HG02981 (cell line): ENCODE measurements around the gene MBLAC1.

Experiments used
- ATAC-seq: cut with Tn5 transposase; IDR thresholded peaks from one replicate; pipeline ENCODE4 v1.9.1; 2021; ENCODE audit warnings: mild to moderate bottlenecking, moderate library complexity; ENCODE audit not compliant: unreplicated experiment

Gene MBLAC1

DNA sequence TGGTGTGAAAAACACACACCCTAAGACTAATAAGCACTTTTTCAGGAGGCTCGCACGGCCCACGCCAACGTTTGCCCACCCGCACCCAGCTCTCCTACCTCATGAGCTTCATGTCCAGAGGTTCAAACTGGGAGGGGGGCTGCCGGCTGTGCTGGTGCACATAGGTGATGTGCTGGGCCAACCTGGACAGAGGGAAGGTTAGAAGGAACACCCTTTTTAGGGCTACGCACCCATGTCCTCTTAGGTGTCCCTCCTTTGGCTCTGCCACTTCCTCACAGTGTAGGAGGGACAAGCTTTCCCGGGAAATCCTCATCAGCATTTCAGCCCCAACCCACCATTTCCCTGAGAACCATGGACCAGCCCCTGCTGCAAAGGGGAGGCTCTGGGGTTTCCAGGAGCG, 31.5 kb upstream of the MBLAC1 start:
- no peak for ATAC-seq

- ATAC-seq, result no peak
Measured at GRCh38 chr7:100095704-100096103, 31.1 kb upstream of the MBLAC1 start.

DNA sequence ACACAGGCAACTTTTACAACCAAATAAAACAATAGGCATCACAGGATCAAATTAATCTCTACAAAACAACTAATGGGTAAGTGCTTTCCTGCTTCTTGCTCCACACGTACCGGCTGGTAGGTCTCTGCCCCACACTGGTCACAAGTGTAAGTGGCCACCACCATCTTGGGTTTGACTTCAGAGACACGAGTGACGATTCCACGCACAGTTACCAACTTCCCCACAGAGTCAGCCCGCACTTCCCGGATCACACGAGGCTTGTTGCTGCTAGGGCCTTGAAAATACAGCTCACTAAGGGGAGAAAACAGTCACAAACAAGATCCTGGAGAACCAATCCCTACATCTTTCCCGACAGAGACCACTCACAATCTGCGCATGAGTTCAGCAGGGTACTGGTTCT, 27.9 kb upstream of the MBLAC1 start:
- ATAC-seq, result no peak

- no peak for ATAC-seq
Measured at GRCh38 chr7:100099452-100099851, 27.3 kb upstream of the MBLAC1 start.

DNA sequence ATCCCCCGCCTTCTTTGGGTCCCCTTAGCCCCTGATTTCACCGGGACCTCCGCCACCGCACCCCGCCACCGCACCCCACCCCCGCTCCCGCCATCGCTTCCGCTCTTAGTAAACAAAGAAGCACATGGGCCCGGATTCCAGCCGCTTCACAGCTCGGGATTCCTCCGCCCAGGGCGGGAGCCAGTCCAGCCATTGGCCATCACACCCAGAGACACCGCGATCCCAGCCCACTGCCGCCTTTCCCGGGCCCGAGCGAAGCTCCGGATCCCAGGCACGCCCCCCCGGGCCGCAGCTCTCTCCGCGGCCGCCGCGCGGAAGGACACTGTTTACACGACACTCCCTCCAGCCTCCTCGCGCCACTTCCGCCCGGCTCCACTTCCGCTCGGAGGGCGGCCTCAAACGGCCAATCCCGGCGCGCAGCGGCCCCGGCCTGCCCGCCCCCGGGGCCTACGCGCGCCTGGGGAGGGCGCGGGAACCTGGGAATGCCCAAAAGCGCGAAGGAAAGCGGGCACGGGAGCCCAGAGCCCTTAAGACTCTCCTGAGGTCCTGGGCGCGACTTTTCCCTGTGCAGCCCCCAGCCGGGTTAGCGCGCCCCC, 26.2 kb upstream of the MBLAC1 start:
- ATAC-seq, result peak; percentile 57

- ATAC-seq, result peak; percentile 75
Measured at GRCh38 chr7:100101016-100101862, 25.5 kb upstream of the MBLAC1 start, which contains the start of the genes AP4M1 and MCM7. TSS of gene AP4M1 (plus strand) at chr7:100101643. CDS start at chr7:100101715, 72 bp downstream. TSS of gene MCM7 (minus strand) at chr7:100101397. CDS start at chr7:100101294, 103 bp downstream.

- ATAC-seq, result no peak
Measured at GRCh38 chr7:100102950-100103840, 23.6 kb upstream of the MBLAC1 start.

- no peak for ATAC-seq
Measured at GRCh38 chr7:100105534-100105933, 21.2 kb upstream of the MBLAC1 start.

DNA sequence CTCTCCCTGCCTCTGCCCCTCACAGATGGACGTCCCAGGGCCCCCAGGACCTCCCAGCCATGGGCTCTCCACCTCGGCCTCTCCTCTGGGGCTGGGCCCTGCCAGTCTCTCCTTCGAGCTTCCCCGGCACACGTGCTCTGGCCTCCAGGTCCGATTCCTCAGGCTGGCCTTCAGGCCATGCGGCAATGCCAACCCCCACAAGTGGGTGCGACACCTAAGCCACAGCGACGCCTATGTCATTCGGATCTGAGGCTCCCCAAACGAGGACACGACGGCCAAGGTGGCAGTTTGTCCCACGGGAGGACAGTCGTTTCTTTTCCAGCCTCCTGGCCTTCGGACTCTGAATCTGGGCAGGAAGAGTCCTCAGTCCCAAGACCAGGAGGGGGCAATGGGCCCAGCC, 20.1 kb upstream of the MBLAC1 start:
- ATAC-seq, result no peak

DNA sequence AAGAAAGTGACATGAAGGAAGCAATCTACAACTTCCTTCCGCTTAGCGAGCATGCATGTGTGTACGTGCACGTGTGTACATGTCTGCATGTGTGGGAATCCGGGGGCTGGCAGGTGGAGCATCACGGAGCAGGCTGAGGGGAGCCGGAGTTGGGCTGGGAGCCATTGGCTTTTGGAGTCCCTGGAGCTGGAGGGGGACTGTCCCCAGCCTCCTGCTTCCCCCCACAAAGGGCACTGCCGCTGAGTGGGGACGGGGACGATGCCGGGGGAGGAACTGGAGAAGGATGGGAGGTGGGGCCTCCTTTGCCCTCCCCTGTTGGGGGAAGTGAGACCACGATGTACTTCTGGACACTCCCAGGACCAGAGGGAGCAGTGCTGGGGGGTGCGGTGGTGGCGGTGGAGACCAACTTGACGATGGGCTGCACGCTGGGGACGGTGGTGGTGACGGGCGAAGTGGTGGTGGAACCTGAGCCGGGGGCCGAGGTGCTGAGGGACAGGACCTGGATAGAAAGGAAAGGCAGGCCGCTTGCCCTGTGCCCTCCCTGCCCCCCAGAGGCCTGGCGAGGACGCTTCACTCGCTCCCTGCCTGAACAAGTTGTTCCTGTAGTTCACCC, 19.5 kb upstream of the MBLAC1 start:
- no peak for ATAC-seq

GRCh38 chr7:100107890-100108289, 18.9 kb upstream of the MBLAC1 start:
- no peak for ATAC-seq

GRCh38 chr7:100109521-100110163, 17.1 kb upstream of the MBLAC1 start:
- ATAC-seq, result no peak

- ATAC-seq, result no peak
Measured at GRCh38 chr7:100111156-100111555, 15.6 kb upstream of the MBLAC1 start.

GRCh38 chr7:100111914-100112313, 14.9 kb upstream of the MBLAC1 start:
- no peak for ATAC-seq

GRCh38 chr7:100115026-100115425, 11.7 kb upstream of the MBLAC1 start:
- no peak for ATAC-seq

DNA sequence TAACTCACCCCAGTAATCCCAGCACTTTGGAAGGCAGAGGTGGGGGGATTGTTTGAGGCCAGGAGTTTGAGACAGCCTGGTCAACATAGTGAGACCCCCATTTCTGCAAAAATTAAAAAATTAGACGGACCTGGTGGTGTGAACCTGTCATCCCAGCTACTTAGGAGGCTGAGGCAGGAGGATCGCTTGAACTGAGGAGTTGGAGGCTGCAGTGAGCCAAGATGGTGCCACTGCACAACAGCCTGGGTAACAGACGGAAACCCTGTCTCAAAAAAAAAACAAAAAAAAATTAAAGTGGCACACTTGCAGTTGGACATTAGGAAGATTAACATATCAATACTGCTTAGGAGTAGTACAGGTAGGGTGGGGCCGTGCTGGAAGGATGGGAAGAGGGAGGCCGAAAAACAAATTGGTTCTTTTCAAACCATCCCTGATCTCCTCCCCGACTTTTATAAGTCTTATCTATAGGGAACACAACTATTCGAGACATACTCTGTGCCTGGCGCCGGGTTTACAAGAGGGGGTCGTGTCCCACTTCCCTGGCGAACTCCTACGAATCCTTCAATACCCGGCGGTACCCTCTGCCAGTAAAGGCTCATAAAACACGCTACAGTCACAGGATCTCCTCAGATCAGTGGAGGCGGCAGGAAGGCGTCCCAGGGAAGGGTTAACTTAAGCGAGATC, 8.2 kb upstream of the MBLAC1 start:
- no peak for ATAC-seq

DNA sequence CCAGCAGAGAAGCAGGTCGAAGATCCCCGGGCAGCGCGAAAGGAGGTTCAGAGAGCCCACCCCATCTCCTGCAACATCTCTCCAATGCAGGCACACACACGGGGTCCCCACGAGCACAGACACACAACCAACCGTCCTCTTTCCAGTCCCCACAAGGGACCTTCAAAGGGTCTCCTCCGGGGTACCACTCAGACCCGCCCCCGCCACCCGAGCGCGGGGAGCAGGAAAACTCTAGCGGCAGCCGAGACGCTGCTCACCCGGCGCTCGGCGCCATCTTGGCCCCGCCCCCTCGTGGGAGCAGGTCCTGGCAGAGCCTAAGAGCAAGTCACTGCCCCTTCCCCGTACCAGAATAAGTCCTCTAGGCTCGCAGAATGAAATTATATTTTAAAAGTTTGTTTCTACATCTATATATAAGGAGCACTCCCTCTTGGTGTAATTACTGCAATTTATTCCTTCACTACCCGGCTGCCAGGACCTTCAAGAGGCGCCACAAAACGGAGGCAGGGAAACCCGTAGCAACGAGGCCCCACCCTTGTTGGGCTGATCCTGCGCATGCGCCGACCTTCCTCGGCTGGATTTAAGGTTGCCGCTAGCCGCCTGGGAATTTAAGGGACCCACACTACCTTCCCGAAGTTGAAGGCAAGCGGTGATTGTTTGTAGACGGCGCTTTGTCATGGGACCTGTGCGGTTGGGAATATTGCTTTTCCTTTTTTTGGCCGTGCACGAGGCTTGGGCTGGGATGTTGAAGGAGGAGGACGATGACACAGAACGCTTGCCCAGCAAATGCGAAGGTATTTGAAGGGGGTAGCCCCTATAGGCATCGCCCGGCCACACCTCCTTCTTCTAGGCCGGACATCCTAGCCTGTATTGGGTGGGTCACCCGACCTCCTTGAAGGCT, 7.4 kb upstream of the MBLAC1 start, which contains the start of the genes CNPY4 and TAF6:
TSS of gene CNPY4 (plus strand) at position 563 of the 898 bp plus-strand sequence. CDS start at position 674, 111 bp downstream.
TSS of gene TAF6 (minus strand) at position 287 of the 898 bp plus-strand sequence. CDS start 5,149 bp downstream, outside the sequence.
- ATAC-seq, result peak; percentile 68

- ATAC-seq, result peak; percentile 36
Measured at GRCh38 chr7:100119970-100120732, 6.6 kb upstream of the MBLAC1 start.
